ENCODE results near the gene UTP25. TPM values are rescaled to one million over a fixed set of nuclear protein-coding genes. Genes with fewer than 3 reads are reported as not detected.

The UTP25 gene
- total RNA-seq, 1 experiment from 2014 or later = 19.1 TPM

DNA sequence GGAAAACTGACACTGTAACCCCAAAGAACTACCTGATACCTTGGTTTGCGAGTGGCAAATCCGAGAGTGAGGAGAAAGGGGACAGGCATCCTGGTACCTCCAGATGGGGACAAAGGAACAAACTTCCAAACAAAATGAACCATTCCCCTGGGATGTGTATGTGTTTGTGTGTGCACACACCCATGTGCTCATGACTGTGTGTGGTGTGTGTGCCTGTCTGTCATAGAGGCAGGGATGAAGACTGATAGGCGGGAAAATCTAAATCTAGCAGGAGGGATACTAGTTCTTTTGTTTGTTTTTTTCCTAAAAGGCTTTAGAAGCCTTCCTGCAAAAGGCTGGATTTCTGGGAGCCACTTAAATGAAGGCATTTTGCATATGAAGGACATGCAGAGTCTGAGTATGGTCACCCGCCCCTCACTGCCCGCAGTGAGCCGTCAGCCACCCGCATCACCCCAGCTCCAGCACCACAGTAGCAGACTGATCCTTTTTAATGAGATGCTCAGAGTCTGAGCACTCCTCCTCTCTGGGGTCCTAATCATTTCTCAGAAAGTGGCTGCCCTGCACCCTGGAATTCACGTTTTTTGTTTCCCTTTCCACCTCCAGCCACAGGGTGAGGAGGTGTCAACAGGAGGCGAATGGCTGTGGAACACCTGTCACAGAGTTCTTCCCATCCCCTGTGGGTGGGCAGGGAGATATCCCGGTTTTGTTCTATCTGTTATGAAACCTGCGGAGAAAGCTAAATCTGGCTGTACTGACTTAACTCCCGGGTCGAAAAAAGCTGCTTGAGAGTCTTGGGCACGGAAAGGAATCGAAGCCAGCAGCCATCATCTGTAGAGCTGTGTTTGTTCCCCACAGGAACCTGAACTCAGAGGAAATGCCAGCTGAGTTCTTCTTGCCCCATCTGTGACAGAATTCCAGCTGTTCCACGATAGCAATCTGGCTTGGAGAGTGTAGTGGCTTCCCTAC is 34.9 kb downstream of the UTP25 start:
- H3K27me3 Mint-ChIP-seq (ENCODE audit: unreplicated experiment) = no peaks in the 10 kb centered on the region
- BruUV-seq (replicated peaks) = no TSS peak
- H3K4me3 Mint-ChIP-seq (ENCODE audit: low read depth, unreplicated experiment) = no peak overlapping the region
- H3K36me3 Mint-ChIP-seq (ENCODE audit: insufficient read depth, unreplicated experiment) = peaks cover 6% of the 10 kb centered on the region
- CTCF ChIA-PET = interaction anchor here (1.7 to 2.1 kb wide), 3 partner anchors 11 to 22 kb away, joined by 5 to 7 read pairs (median 6); no protein-coding TSS in a partner anchor
- no peak for TF ChIP-seq CTCF (IDR thresholded peaks at IDR 0.05; ENCODE audit: unreplicated experiment)
- peak overlapping the region; percentile 53 for H3K27ac Mint-ChIP-seq (ENCODE audit: unreplicated experiment)
- intact Hi-C loops (cut with micrococcal nuclease; ENCODE audit: unreplicated experiment) = loop anchor here (5.0 to 10.0 kb wide), 4 partner anchors 35 to 450 kb away; partner anchors contain the start of gene SYT14
- DNase-seq = no peak
- H3K9me3 Mint-ChIP-seq (ENCODE audit: low read depth, unreplicated experiment) = peaks cover 3% of the 10 kb centered on the region
- H3K4me1 Mint-ChIP-seq (ENCODE audit: low read depth, unreplicated experiment) = peaks cover 59% of the 10 kb centered on the region

DNA sequence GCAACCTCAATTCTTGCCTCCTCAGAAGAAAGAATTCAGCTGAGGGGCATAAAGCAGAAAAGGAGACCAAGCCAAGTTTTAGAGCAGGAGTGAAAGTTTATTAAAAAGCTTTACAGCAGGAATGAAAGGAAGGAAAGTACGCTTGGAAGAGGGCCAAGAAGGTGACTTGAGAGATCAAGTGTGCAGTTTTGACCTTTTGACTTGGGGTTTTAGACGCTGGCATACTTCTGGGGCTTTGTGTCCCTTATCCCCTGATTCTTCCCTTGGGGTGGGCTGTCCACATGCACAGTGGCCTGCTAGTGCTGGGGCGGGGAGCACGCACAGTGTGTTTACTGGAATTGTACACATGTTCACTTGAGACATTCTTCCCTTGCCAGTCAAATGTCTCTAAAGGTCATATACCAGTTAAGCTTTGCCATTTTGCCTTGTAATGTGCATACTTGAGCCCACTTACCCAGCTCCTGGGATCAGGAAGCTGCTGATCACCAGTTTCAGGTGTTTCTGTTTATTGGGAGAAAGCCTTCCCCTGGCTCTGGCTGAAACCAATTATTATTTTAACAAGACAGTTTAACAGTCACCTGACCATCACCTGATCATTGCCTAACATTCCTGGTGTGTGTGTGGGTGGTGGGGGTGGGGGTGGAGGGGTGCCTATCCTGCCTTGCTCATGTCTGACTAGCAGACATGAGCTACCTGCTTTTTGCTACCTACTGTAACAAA is 36.2 kb downstream of the UTP25 start:
- intact Hi-C loops (cut with micrococcal nuclease; ENCODE audit: unreplicated experiment) = loop anchor here (5.0 to 10.0 kb wide), 4 partner anchors 33 to 448 kb away; partner anchors contain the start of gene SYT14
- peaks cover 62% of the 10 kb centered on the region for H3K4me1 Mint-ChIP-seq (ENCODE audit: low read depth, unreplicated experiment)
- TF ChIP-seq CTCF (IDR thresholded peaks at IDR 0.05; ENCODE audit: unreplicated experiment) = no peak
- no peaks in the 10 kb centered on the region for H3K27me3 Mint-ChIP-seq (ENCODE audit: unreplicated experiment)
- no peak overlapping the region for H3K4me3 Mint-ChIP-seq (ENCODE audit: low read depth, unreplicated experiment)
- DNase-seq = no peak
- peaks cover 3% of the 10 kb centered on the region for H3K9me3 Mint-ChIP-seq (ENCODE audit: low read depth, unreplicated experiment)
- peaks cover 6% of the 10 kb centered on the region for H3K36me3 Mint-ChIP-seq (ENCODE audit: insufficient read depth, unreplicated experiment)
- BruUV-seq (replicated peaks) = no TSS peak
- CTCF ChIA-PET = interaction anchor here (0.8 to 2.1 kb wide), 7 partner anchors 10 to 125 kb away, joined by 3 to 7 read pairs (median 5); no protein-coding TSS in a partner anchor
- H3K27ac Mint-ChIP-seq (ENCODE audit: unreplicated experiment) = peak overlapping the region; percentile 53

DNA sequence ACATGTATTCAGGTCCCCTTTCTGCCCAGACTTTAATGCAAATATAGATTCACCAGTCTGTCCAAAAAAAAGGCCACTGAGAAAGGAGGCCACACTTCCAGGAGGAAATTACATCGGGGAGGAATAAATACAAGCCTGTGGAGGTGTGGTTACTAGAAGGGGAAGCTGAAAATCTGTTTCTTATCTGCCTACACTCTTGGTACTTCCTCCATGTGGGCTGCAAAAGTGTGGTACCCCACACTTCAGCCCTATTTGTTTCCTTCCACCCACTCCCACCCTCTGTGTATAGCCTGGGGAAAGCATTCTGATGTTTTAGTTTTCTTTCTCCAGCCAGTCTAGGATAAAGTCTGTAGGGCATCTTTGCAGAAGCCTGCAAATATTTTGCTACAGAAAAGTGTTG is 38.4 kb downstream of the UTP25 start:
- no peak for DNase-seq
- Mint-ChIP-seq H3K36me3 (ENCODE audit: insufficient read depth, unreplicated experiment) (peaks cover 6% of the 10 kb centered on the region), H3K4me1 (ENCODE audit: low read depth, unreplicated experiment) (peaks cover 76% of the 10 kb centered on the region), H3K27me3 (ENCODE audit: unreplicated experiment) (no peaks in the 10 kb centered on the region), H3K4me3 (ENCODE audit: low read depth, unreplicated experiment) (no peak overlapping the region), H3K27ac (ENCODE audit: unreplicated experiment) (peak overlapping the region; percentile 56), H3K9me3 (ENCODE audit: low read depth, unreplicated experiment) (peaks cover 3% of the 10 kb centered on the region)
- no peak for TF ChIP-seq CTCF (IDR thresholded peaks at IDR 0.05; ENCODE audit: unreplicated experiment)
- CTCF ChIA-PET = no interaction called here
- intact Hi-C loops (cut with micrococcal nuclease; ENCODE audit: unreplicated experiment) = loop anchor here (10.0 kb wide), 1 partner anchor 259 kb away; no protein-coding TSS in a partner anchor
- no TSS peak for BruUV-seq (replicated peaks)
